ENCODE data around the gene GNG7.

DNA sequence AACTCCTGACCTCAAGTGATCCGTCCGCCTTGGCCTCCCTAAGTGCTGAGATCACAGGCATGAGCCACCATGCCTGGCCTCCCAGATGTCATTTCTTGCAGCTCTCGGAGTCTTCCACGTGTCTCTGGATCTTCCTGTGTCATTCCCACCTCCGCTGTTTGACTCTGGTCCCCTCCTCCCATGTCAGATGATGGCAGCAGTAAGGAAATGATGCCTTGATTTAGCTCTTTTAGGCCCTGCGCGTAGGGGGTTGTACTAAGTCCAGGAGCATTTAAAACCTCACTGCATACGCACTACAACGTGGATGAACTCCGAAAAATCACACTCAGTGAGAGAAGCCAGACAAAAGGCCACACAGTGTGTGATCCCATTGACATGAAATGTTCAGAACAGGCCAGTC is 113.1 kb downstream of the GNG7 start:
- TF ChIP-seq, protein P1, sequence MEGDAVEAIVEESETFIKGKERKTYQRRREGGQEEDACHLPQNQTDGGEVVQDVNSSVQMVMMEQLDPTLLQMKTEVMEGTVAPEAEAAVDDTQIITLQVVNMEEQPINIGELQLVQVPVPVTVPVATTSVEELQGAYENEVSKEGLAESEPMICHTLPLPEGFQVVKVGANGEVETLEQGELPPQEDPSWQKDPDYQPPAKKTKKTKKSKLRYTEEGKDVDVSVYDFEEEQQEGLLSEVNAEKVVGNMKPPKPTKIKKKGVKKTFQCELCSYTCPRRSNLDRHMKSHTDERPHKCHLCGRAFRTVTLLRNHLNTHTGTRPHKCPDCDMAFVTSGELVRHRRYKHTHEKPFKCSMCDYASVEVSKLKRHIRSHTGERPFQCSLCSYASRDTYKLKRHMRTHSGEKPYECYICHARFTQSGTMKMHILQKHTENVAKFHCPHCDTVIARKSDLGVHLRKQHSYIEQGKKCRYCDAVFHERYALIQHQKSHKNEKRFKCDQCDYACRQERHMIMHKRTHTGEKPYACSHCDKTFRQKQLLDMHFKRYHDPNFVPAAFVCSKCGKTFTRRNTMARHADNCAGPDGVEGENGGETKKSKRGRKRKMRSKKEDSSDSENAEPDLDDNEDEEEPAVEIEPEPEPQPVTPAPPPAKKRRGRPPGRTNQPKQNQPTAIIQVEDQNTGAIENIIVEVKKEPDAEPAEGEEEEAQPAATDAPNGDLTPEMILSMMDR (conservative IDR thresholded peaks at IDR 0.05 in 1 of 2, IDR thresholded peaks at IDR 0.05 in 1 of 2; ENCODE audit: extremely low read depth in 1 of 2, insufficient read depth in 1 of 2, low read depth in 1 of 2, low read length in 2 of 2), result no peak
- no peak for TF ChIP-seq EZH2 (IDR thresholded peaks at IDR 0.05; ENCODE audit: borderline replicate concordance, low read length)

Measured in mammary epithelial cell (primary cell).